OCI-LY1 (cell line): Measurements from ENCODE around the gene RIPK3.

Experiments used
- EZH2 ChIP-seq: fragments of 200-600 bp; sonication (generic), shearing (Covaris generic); IDR thresholded peaks from 2 replicates; pipeline ENCODE4 v1.8.0; 2017; ENCODE audit warnings: borderline replicate concordance, mixed run types, mild to moderate bottlenecking, antibody characterized with exemption, low read length, moderate library complexity, mixed read lengths
- TF ChIP-seq, protein P1 (sequence below): fragments of 200-600 bp; sonication (generic), shearing (Covaris generic); IDR thresholded peaks from 2 replicates; pipeline ENCODE4 v1.5.1; 2017; ENCODE audit warnings: mild to moderate bottlenecking, antibody characterized with exemption, low read length, moderate library complexity, mixed read lengths

DNA sequence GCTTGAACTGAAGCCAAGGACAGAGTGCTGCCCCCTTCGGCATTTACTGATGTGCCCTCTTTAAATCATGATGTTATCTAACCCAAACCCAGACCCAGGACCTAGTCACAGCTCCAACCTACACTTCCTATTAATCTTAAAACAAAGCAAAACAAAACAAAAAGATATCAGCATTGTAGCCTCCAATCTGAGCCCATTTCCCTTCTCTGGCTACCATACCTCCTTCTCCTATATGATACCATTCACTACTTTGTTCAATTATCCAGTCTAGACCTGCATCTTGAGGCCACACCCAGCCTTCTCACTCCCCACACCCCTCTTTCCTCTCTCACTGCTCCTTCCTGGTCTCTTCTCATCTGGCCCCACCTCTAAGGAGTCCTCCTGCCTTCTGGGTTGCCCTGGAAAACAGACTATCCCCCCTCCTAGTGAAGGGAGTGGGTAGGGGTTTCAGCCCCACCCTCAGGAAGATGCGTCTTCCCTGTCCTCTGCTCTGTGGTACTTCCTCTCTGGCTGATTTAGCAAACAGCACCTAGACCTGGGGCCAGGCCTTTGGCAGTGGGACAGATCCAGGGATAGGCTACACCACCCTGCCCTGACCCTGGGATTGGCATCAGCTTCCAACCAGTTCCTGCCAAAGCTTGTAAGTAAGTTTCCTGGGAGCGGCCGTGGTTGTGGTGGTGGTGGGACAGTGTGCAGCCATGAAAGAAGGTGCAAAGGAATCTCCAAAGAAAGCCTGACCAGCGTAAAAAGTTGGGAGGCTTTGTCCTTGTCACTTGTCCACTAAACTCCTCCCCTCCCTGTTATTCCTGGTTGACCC lies 25.2 kb downstream of the RIPK3 start:
- TF ChIP-seq, protein P1, sequence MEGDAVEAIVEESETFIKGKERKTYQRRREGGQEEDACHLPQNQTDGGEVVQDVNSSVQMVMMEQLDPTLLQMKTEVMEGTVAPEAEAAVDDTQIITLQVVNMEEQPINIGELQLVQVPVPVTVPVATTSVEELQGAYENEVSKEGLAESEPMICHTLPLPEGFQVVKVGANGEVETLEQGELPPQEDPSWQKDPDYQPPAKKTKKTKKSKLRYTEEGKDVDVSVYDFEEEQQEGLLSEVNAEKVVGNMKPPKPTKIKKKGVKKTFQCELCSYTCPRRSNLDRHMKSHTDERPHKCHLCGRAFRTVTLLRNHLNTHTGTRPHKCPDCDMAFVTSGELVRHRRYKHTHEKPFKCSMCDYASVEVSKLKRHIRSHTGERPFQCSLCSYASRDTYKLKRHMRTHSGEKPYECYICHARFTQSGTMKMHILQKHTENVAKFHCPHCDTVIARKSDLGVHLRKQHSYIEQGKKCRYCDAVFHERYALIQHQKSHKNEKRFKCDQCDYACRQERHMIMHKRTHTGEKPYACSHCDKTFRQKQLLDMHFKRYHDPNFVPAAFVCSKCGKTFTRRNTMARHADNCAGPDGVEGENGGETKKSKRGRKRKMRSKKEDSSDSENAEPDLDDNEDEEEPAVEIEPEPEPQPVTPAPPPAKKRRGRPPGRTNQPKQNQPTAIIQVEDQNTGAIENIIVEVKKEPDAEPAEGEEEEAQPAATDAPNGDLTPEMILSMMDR, result no peak
- no peak for TF ChIP-seq EZH2
